DND-41 (cell line): Measurements from ENCODE around the gene RBMS3.

Source experiments
- ATAC-seq: fragments of 200-7000 bp; cut with Tn5 transposase; 3 replicates; pipeline ENCODE4 v1.9.1; 2021; ENCODE audit warnings: low read depth; ENCODE audit not compliant: insufficient read depth
- DNase-seq: peaks from one replicate; pipeline ENCODE4 v3.0.0-alpha.2; 2020
- H2AFZ ChIP-seq: 2 replicates; pipeline ENCODE4 v1.6.0; 2012; ENCODE audit warnings: low read depth, low read length
- H3K27ac ChIP-seq: 2 replicates; pipeline ENCODE4 v1.5.1; 2012; ENCODE audit warnings: low read length, inconsistent platforms
- H3K27me3 ChIP-seq: fragments of 200-600 bp; sonication (generic); 2 replicates; pipeline ENCODE4 v1.6.0; 2012; ENCODE audit warnings: low read length, mild to moderate bottlenecking, inconsistent platforms; ENCODE audit not compliant: insufficient read depth, poor library complexity
- H3K36me3 ChIP-seq: 2 replicates; pipeline ENCODE4 v1.5.1; 2012; ENCODE audit warnings: low read length, inconsistent platforms; ENCODE audit not compliant: insufficient read depth
- H3K4me1 ChIP-seq: 2 replicates; pipeline ENCODE4 v1.5.1; 2012; ENCODE audit warnings: mild to moderate bottlenecking, low read length; ENCODE audit not compliant: insufficient read depth
- H3K4me2 ChIP-seq: 2 replicates; pipeline ENCODE4 v1.6.0; 2012; ENCODE audit warnings: mild to moderate bottlenecking, moderate library complexity, low read length, inconsistent platforms; ENCODE audit not compliant: insufficient read depth
- H3K4me3 ChIP-seq, 2 experiments: fragments of 200-600 bp in 1 of 2; shearing (Covaris generic) in 1 of 2; 2 replicates each; pipeline ENCODE4 v1.5.1; 2012 to 2016; ENCODE audit warnings: inconsistent platforms in 2 of 2, low read length in 2 of 2, mild to moderate bottlenecking in 2 of 2, low read depth in 1 of 2, moderate library complexity in 1 of 2
- H3K79me2 ChIP-seq: 2 replicates; pipeline ENCODE4 v1.6.0; 2012; ENCODE audit warnings: low read length, inconsistent platforms; ENCODE audit not compliant: insufficient read depth
- H3K9ac ChIP-seq: 2 replicates; pipeline ENCODE4 v1.6.0; 2012; ENCODE audit warnings: low read depth, mild to moderate bottlenecking, inconsistent platforms, low read length, moderate library complexity
- H3K9me3 ChIP-seq: 2 replicates; pipeline ENCODE4 v1.5.1; 2012; ENCODE audit warnings: low read length, moderate library complexity, mild to moderate bottlenecking, inconsistent platforms; ENCODE audit not compliant: insufficient read depth, severe bottlenecking
- H4K20me1 ChIP-seq: 2 replicates; pipeline ENCODE4 v1.6.0; 2012; ENCODE audit warnings: low read length; ENCODE audit not compliant: insufficient read depth
- CTCF ChIP-seq: IDR thresholded peaks from 2 replicates; pipeline ENCODE4 v1.5.1; 2012; ENCODE audit warnings: borderline replicate concordance, low read length, moderate library complexity, mild to moderate bottlenecking; ENCODE audit not compliant: poor library complexity, severe bottlenecking; ENCODE audit errors: extremely low read depth
- EZH2 ChIP-seq: IDR thresholded peaks from 3 replicates; pipeline ENCODE4 v1.6.1; 2012; ENCODE audit warnings: borderline replicate concordance, low read depth, mild to moderate bottlenecking, moderate library complexity, low read length, inconsistent platforms; ENCODE audit not compliant: severe bottlenecking

RBMS3 gene

DNA sequence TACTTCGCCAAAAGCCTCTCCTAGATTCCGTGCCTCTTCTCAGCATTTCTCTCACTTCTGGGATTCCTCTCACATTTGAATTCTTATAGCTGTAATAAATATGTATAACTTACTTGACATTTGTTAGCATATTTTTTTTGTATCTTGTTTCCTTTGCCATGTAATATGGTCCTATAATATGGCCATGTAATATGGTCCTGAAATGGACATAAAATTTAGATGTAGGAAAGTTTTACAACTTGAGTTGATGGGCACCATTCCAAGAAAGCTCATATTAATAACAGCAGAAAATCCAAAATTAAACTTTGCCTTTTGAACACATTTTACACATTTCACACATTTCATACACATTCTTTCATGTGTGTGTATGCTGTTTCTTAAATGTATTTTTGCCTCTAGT, 480.6 kb downstream of the RBMS3 start:
- DNase-seq (no peak), ATAC-seq (no peak)
- Histone ChIP-seq H3K27ac (no peak overlapping the region), H3K9me3 (no peaks in the 10 kb centered on the region), H3K9ac (no peak overlapping the region), H3K79me2 (no peaks in the 10 kb centered on the region), H3K36me3 (no peaks in the 10 kb centered on the region), H4K20me1 (no peaks in the 10 kb centered on the region), H3K27me3 (no peaks in the 10 kb centered on the region), H3K4me3 (no peak overlapping the region), H3K4me2 (no peak overlapping the region), H3K4me1 (no peaks in the 10 kb centered on the region), H2AFZ (no peak overlapping the region; the same call in 1 of the 2 replicates)
- TF ChIP-seq EZH2 (no peak), CTCF (no peak)

DNA sequence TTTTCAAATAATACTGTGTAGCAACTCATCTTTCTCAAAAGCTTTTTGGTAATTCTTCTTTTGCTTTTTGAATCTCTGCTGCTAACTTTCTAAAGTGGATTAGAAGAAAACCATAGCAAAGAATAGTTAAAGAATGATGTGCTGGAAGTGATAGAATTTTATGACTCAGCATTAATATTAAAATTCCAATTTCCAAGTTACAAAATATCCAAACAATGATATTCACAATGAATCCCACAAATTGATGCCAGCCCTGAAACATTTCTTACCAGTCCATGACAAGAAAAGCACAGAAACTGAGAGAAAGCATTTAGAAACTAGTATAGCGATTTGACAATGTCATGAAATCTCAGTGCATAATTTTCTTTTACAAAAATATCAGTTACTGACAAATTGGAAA, 482.2 kb downstream of the RBMS3 start:
- Histone ChIP-seq H3K4me1 (no peaks in the 10 kb centered on the region), H4K20me1 (no peaks in the 10 kb centered on the region), H3K9me3 (no peaks in the 10 kb centered on the region), H3K4me3 (no peak overlapping the region), H3K27me3 (no peaks in the 10 kb centered on the region), H3K27ac (no peak overlapping the region), H2AFZ (no peak overlapping the region), H3K79me2 (no peaks in the 10 kb centered on the region), H3K9ac (no peak overlapping the region), H3K4me2 (no peak overlapping the region), H3K36me3 (no peaks in the 10 kb centered on the region)
- TF ChIP-seq CTCF (no peak), EZH2 (no peak)
- DNase-seq (no peak), ATAC-seq (no peak)

GRCh38 chr3:29764041-29764440, 483.2 kb downstream of the RBMS3 start:
- Histone ChIP-seq H3K36me3 (no peaks in the 10 kb centered on the region), H3K27ac (no peak overlapping the region), H3K9ac (no peak overlapping the region), H4K20me1 (no peaks in the 10 kb centered on the region), H3K4me2 (no peak overlapping the region), H3K27me3 (no peaks in the 10 kb centered on the region), H2AFZ (no peak overlapping the region), H3K79me2 (no peaks in the 10 kb centered on the region), H3K4me3 (no peak overlapping the region), H3K4me1 (no peaks in the 10 kb centered on the region), H3K9me3 (no peaks in the 10 kb centered on the region)
- TF ChIP-seq CTCF, result no peak
- no peak for TF ChIP-seq EZH2
- DNase-seq (no peak), ATAC-seq (no peak)
